Measurements from ENCODE around the gene ARHGEF17. TPM values are rescaled to one million over a fixed set of nuclear protein-coding genes. Genes with fewer than 3 reads are reported as not detected.
A peak's percentile ranks its signal among the peaks of the same experiment; 100 is the strongest.

Gene ARHGEF17
- total and polyA plus RNA-seq, 2 experiments from 2014 or later, result 15.3 to 23.5 TPM

- no peaks in the 10 kb centered on the region for H3K79me2 ChIP-seq (ENCODE audit: insufficient read depth)
- H3K27ac ChIP-seq, result no peak overlapping the region
- H3K27me3 ChIP-seq (replicated peaks; ENCODE audit: insufficient read depth), result no peaks in the 10 kb centered on the region
- H3K4me1 ChIP-seq (ENCODE audit: insufficient read depth), result peaks cover 11% of the 10 kb centered on the region
- TF ChIP-seq EZH2 (IDR thresholded peaks at IDR 0.05; ENCODE audit: insufficient read depth, poor library complexity, severe bottlenecking) (no peak), EZH2phosphoT487 (IDR thresholded peaks at IDR 0.05; ENCODE audit: insufficient read depth, low read depth) (no peak)
- H3K36me3 ChIP-seq (ENCODE audit: low read depth), result no peaks in the 10 kb centered on the region
- no peak overlapping the region for H2AFZ ChIP-seq
- WGBS, 2 experiments (ENCODE audit: low coverage in 1 of 2, low lambda C conversion rate in 2 of 2, missing lambda C conversion rate in 2 of 2), result 75 to 94% methylated on average over 1 of the region's 1 CpG
- H3K9ac ChIP-seq, result no peak overlapping the region
- H4K20me1 ChIP-seq (ENCODE audit: insufficient read depth), result no peaks in the 10 kb centered on the region
- in situ Hi-C loops (cut with MboI), result loop anchor here (10.0 to 25.0 kb wide), 2 partner anchors 101 to 448 kb away; no protein-coding TSS in a partner anchor
- DNase-seq, result no peak
- no peaks in the 10 kb centered on the region for H3K9me3 ChIP-seq (ENCODE audit: low read depth)
- no peak overlapping the region for H3K4me3 ChIP-seq
- H3F3A ChIP-seq (ENCODE audit: insufficient read depth), result no peaks in the 10 kb centered on the region
- no peak overlapping the region for H3K4me2 ChIP-seq (ENCODE audit: unreplicated experiment)
- no peaks in the 10 kb centered on the region for H3K9me2 ChIP-seq (ENCODE audit: insufficient read depth)
Measured at GRCh38 chr11:73285721-73286120, 22.4 kb upstream of the ARHGEF17 start.

- no peaks in the 10 kb centered on the region for H3K27me3 ChIP-seq (replicated peaks; ENCODE audit: insufficient read depth)
- peaks cover 11% of the 10 kb centered on the region for H3K4me1 ChIP-seq (ENCODE audit: insufficient read depth)
- no peaks in the 10 kb centered on the region for H3K9me3 ChIP-seq (ENCODE audit: low read depth)
- TF ChIP-seq EZH2phosphoT487 (IDR thresholded peaks at IDR 0.05; ENCODE audit: insufficient read depth, low read depth) (no peak), EZH2 (IDR thresholded peaks at IDR 0.05; ENCODE audit: insufficient read depth, poor library complexity, severe bottlenecking) (no peak)
- no peaks in the 10 kb centered on the region for H3K79me2 ChIP-seq (ENCODE audit: insufficient read depth)
- H3K27ac ChIP-seq, result no peak overlapping the region
- H3K4me3 ChIP-seq, result no peak overlapping the region
- no peaks in the 10 kb centered on the region for H4K20me1 ChIP-seq (ENCODE audit: insufficient read depth)
- no peaks in the 10 kb centered on the region for H3K9me2 ChIP-seq (ENCODE audit: insufficient read depth)
- H3F3A ChIP-seq (ENCODE audit: insufficient read depth), result no peaks in the 10 kb centered on the region
- 86 to 91% methylated on average over 9 of the region's 9 CpGs for WGBS, 2 experiments (ENCODE audit: low coverage in 1 of 2, low lambda C conversion rate in 2 of 2, missing lambda C conversion rate in 2 of 2)
- no peak overlapping the region for H3K9ac ChIP-seq
- no peak overlapping the region for H2AFZ ChIP-seq
- no peak for DNase-seq
- H3K36me3 ChIP-seq (ENCODE audit: low read depth), result no peaks in the 10 kb centered on the region
- in situ Hi-C loops (cut with MboI), result loop anchor here (10.0 to 25.0 kb wide), 2 partner anchors 102 to 449 kb away; no protein-coding TSS in a partner anchor
- H3K4me2 ChIP-seq (ENCODE audit: unreplicated experiment), result no peak overlapping the region
Measured at GRCh38 chr11:73286240-73286810, 21.8 kb upstream of the ARHGEF17 start.

- H3K9me2 ChIP-seq (ENCODE audit: insufficient read depth), result no peaks in the 10 kb centered on the region
- H3F3A ChIP-seq (ENCODE audit: insufficient read depth), result no peaks in the 10 kb centered on the region
- no peak overlapping the region for H2AFZ ChIP-seq
- no peaks in the 10 kb centered on the region for H4K20me1 ChIP-seq (ENCODE audit: insufficient read depth)
- H3K4me2 ChIP-seq (ENCODE audit: unreplicated experiment), result no peak overlapping the region
- no peaks in the 10 kb centered on the region for H3K79me2 ChIP-seq (ENCODE audit: insufficient read depth)
- H3K27ac ChIP-seq, result no peak overlapping the region
- no peaks in the 10 kb centered on the region for H3K36me3 ChIP-seq (ENCODE audit: low read depth)
- no peak overlapping the region for H3K9ac ChIP-seq
- 91 to 92% methylated on average over 10 of the region's 10 CpGs for WGBS, 2 experiments (ENCODE audit: low coverage in 1 of 2, low lambda C conversion rate in 2 of 2, missing lambda C conversion rate in 2 of 2)
- peaks cover 11% of the 10 kb centered on the region for H3K4me1 ChIP-seq (ENCODE audit: insufficient read depth)
- no peak overlapping the region for H3K4me3 ChIP-seq
- in situ Hi-C loops (cut with MboI), result loop anchor here (10.0 to 25.0 kb wide), 2 partner anchors 103 to 450 kb away; no protein-coding TSS in a partner anchor
- DNase-seq, result no peak
- TF ChIP-seq EZH2 (IDR thresholded peaks at IDR 0.05; ENCODE audit: insufficient read depth, poor library complexity, severe bottlenecking) (no peak), EZH2phosphoT487 (IDR thresholded peaks at IDR 0.05; ENCODE audit: insufficient read depth, low read depth) (no peak)
- no peaks in the 10 kb centered on the region for H3K27me3 ChIP-seq (replicated peaks; ENCODE audit: insufficient read depth)
- no peaks in the 10 kb centered on the region for H3K9me3 ChIP-seq (ENCODE audit: low read depth)
Measured at GRCh38 chr11:73287400-73288101, 20.5 kb upstream of the ARHGEF17 start.

- Histone ChIP-seq H2AFZ (peak overlapping the region; percentile 86), H3K9me3 (ENCODE audit: low read depth) (no peaks in the 10 kb centered on the region), H3K27ac (peak overlapping the region; percentile 70), H3K9ac (peak overlapping the region; percentile 72), H3K27me3 (replicated peaks; ENCODE audit: insufficient read depth) (no peaks in the 10 kb centered on the region), H3K4me3 (no peak overlapping the region), H3F3A (ENCODE audit: insufficient read depth) (no peaks in the 10 kb centered on the region), H3K4me2 (ENCODE audit: unreplicated experiment) (no peak overlapping the region), H3K36me3 (ENCODE audit: low read depth) (no peaks in the 10 kb centered on the region), H3K9me2 (ENCODE audit: insufficient read depth) (no peaks in the 10 kb centered on the region), H3K4me1 (ENCODE audit: insufficient read depth) (peaks cover 11% of the 10 kb centered on the region), H4K20me1 (ENCODE audit: insufficient read depth) (no peaks in the 10 kb centered on the region), H3K79me2 (ENCODE audit: insufficient read depth) (no peaks in the 10 kb centered on the region)
- DNase-seq, result no peak
- TF ChIP-seq EZH2 (IDR thresholded peaks at IDR 0.05; ENCODE audit: insufficient read depth, poor library complexity, severe bottlenecking) (no peak), EZH2phosphoT487 (IDR thresholded peaks at IDR 0.05; ENCODE audit: insufficient read depth, low read depth) (no peak)
- 77 to 86% methylated on average over 5 of the region's 5 CpGs for WGBS, 2 experiments (ENCODE audit: low coverage in 1 of 2, low lambda C conversion rate in 2 of 2, missing lambda C conversion rate in 2 of 2)
- in situ Hi-C loops (cut with MboI), result loop anchor here (10.0 to 25.0 kb wide), 2 partner anchors 104 to 451 kb away; no protein-coding TSS in a partner anchor
Measured at GRCh38 chr11:73288192-73288872, 19.7 kb upstream of the ARHGEF17 start.

Data from GM23248 (cell line).